SK-N-SH (cell line): ENCODE data around the gene MAT2A. TPM values are rescaled to one million over a fixed set of nuclear protein-coding genes. Genes with fewer than 3 reads are reported as not detected.

ENCODE experiments used
- CTCF ChIA-PET: fragments of 300-600, 350-600 bp; formaldehyde crosslinking; extraction: SDS; loops from one replicate; lab custom pipeline; 2021; lab: Yijun Ruan, JAX
- POLR2A ChIA-PET: fragments of 350-600 bp; sonication (Branson Sonifier 250); formaldehyde crosslinking; extraction: SDS; loops from one replicate; lab custom pipeline; 2020; ENCODE audit warnings: antibody characterized with exemption, inconsistent platforms; lab: Yijun Ruan, JAX
- DNase-seq: peaks from one replicate; pipeline ENCODE4 v3.0.0; 2012
- H2AFZ ChIP-seq: fragments of 200-600 bp; sonication (generic); 2 replicates; pipeline ENCODE4 v1.8.1; 2016; ENCODE audit warnings: antibody characterized with exemption, mild to moderate bottlenecking, low read depth
- H3F3A ChIP-seq: fragments of 200-600 bp; sonication (generic); replicated peaks from 2 replicates; pipeline ENCODE3; 2016; ENCODE audit warnings: antibody characterized with exemption, mild to moderate bottlenecking; ENCODE audit not compliant: insufficient read depth
- H3K27ac ChIP-seq, 2 experiments: fragments of 200-500 bp in 1 of 2; fragments of 200-600 bp in 1 of 2; sonication (Bioruptor generic) in 1 of 2; sonication (generic), shearing (Covaris generic) in 1 of 2; 2 replicates each; pipeline versions ENCODE4 v1.5.1 to v1.6.1; 2014 to 2016; ENCODE audit warnings: low read depth in 2 of 2, inconsistent platforms in 1 of 2, low read length in 1 of 2, mild to moderate bottlenecking in 1 of 2, mixed read lengths in 1 of 2
- H3K27me3 ChIP-seq: fragments of 200-600 bp; sonication (generic), shearing (Covaris generic); 2 replicates; pipeline ENCODE4 v1.6.1; 2016; ENCODE audit warnings: mixed run types; ENCODE audit not compliant: insufficient read depth
- H3K36me3 ChIP-seq, 2 experiments: fragments of 200-500 bp in 1 of 2; fragments of 200-600 bp in 1 of 2; sonication (Bioruptor generic) in 1 of 2; sonication (generic) in 1 of 2; replicated peaks in 1 of 2; 2 replicates each; pipeline versions ENCODE3 to v1.5.1; 2014 to 2016; ENCODE audit warnings: low read length in 1 of 2, mild to moderate bottlenecking in 1 of 2; ENCODE audit not compliant: insufficient read depth in 2 of 2, control insufficient read depth in 1 of 2
- H3K4me1 ChIP-seq, 2 experiments: fragments of 200-500 bp in 1 of 2; fragments of 200-600 bp in 1 of 2; sonication (Bioruptor generic) in 1 of 2; sonication (generic), shearing (Covaris generic) in 1 of 2; 2 replicates each; pipeline versions ENCODE4 v1.5.1 to v1.6.1; 2014 to 2016; ENCODE audit warnings: low read depth in 1 of 2, low read length in 1 of 2, mixed run types in 1 of 2; ENCODE audit not compliant: insufficient read depth in 2 of 2, control insufficient read depth in 1 of 2
- H3K4me2 ChIP-seq: fragments of 200-600 bp; sonication (generic), shearing (Covaris generic); 2 replicates; pipeline ENCODE4 v1.6.1; 2017; ENCODE audit warnings: mixed run types
- H3K4me3 ChIP-seq, 2 experiments: fragments of 200-500 bp in 1 of 2; fragments of 200-600 bp in 1 of 2; sonication (Bioruptor generic) in 1 of 2; sonication (generic), shearing (Covaris generic) in 1 of 2; 2 replicates each; pipeline versions ENCODE4 v1.5.1 to v1.8.1; 2014 to 2016; ENCODE audit warnings: low read depth in 2 of 2, inconsistent platforms in 1 of 2, low read length in 1 of 2, mild to moderate bottlenecking in 1 of 2, mixed read lengths in 1 of 2, moderate library complexity in 1 of 2
- H3K79me2 ChIP-seq: fragments of 200-600 bp; sonication (generic); 2 replicates; pipeline ENCODE4 v1.8.1; 2017; ENCODE audit warnings: mild to moderate bottlenecking; ENCODE audit not compliant: insufficient read depth
- H3K9ac ChIP-seq: fragments of 200-600 bp; sonication (generic); 2 replicates; pipeline ENCODE4 v1.6.1; 2017; ENCODE audit warnings: mixed run types
- H3K9me2 ChIP-seq: fragments of 200-600 bp; sonication (generic); 2 replicates; pipeline ENCODE4 v1.6.1; 2017; ENCODE audit warnings: mixed run types
- H3K9me3 ChIP-seq: fragments of 200-600 bp; sonication (generic); 2 replicates; pipeline ENCODE4 v1.6.1; 2017; ENCODE audit warnings: mixed run types, mild to moderate bottlenecking, moderate library complexity
- H4K20me1 ChIP-seq: fragments of 200-600 bp; sonication (generic); 2 replicates; pipeline ENCODE4 v1.6.1; 2017; ENCODE audit warnings: mild to moderate bottlenecking, mixed run types; ENCODE audit not compliant: insufficient read depth
- ELF1 ChIP-seq: IDR thresholded peaks from 2 replicates; pipeline ENCODE4 v1.4.0; 2012
- EP300 ChIP-seq, 2 experiments: IDR thresholded peaks; 2 replicates each; pipeline versions ENCODE4 v1.4.0 to v1.6.1; 2012; ENCODE audit warnings: borderline replicate concordance in 1 of 2, low read depth in 1 of 2, low read length in 1 of 2
- FOSL2 ChIP-seq: IDR thresholded peaks from 2 replicates; pipeline ENCODE4 v1.4.0; 2012; ENCODE audit warnings: low read depth, mild to moderate bottlenecking, moderate library complexity, borderline replicate concordance
- FOXJ3 ChIP-seq: sonication (generic); formaldehyde crosslinking; IDR thresholded peaks from 2 replicates; pipeline ENCODE4 v1.5.1; 2020; ENCODE audit warnings: mild to moderate bottlenecking, missing genetic modification reagents
- FOXM1 ChIP-seq: IDR thresholded peaks from 2 replicates; pipeline ENCODE4 v1.4.0; 2012; ENCODE audit warnings: low read depth, mild to moderate bottlenecking
- MEF2A ChIP-seq: IDR thresholded peaks from 2 replicates; pipeline ENCODE4 v1.4.0; 2012; ENCODE audit warnings: low read depth, borderline replicate concordance
- MXI1 ChIP-seq: IDR thresholded peaks from 2 replicates; pipeline ENCODE4 v1.6.1; 2012; ENCODE audit warnings: mild to moderate bottlenecking, low read depth, low read length, improper control_type of control experiment
- NFIC ChIP-seq: IDR thresholded peaks from 2 replicates; pipeline ENCODE4 v1.4.0; 2012; ENCODE audit warnings: borderline replicate concordance
- POLR2AphosphoS5 ChIP-seq: IDR thresholded peaks from 2 replicates; pipeline ENCODE4 v1.6.1; 2012; ENCODE audit warnings: low read depth, low read length
- RCOR1 ChIP-seq: fragments of 150-350 bp; IDR thresholded peaks from 2 replicates; pipeline ENCODE4 v1.6.1; 2017; ENCODE audit warnings: antibody characterized with exemption, low read length
- RFX5 ChIP-seq: IDR thresholded peaks from 2 replicates; pipeline ENCODE4 v1.6.1; 2012; ENCODE audit warnings: mild to moderate bottlenecking, improper control_type of control experiment, low read length
- RXRA ChIP-seq: IDR thresholded peaks from 2 replicates; pipeline ENCODE4 v1.4.0; 2012; ENCODE audit warnings: low read depth, mild to moderate bottlenecking, borderline replicate concordance
- SIN3A ChIP-seq: IDR thresholded peaks from 2 replicates; pipeline ENCODE4 v1.6.1; 2012; ENCODE audit warnings: low read depth, mild to moderate bottlenecking, low read length, moderate library complexity, borderline replicate concordance
- SMC3 ChIP-seq: IDR thresholded peaks from 2 replicates; pipeline ENCODE4 v1.6.1; 2012; ENCODE audit warnings: low read depth, low read length, improper control_type of control experiment
- TCF12 ChIP-seq: IDR thresholded peaks from 2 replicates; pipeline ENCODE4 v1.4.0; 2012
- TEAD4 ChIP-seq: IDR thresholded peaks from 2 replicates; pipeline ENCODE4 v1.4.0; 2012; ENCODE audit warnings: mild to moderate bottlenecking, borderline replicate concordance; ENCODE audit not compliant: insufficient read depth
- YY1 ChIP-seq: IDR thresholded peaks from 2 replicates; pipeline ENCODE4 v1.4.0; 2012; ENCODE audit warnings: low read depth, mild to moderate bottlenecking
- WGBS: methylation state at CpG from one replicate; pipeline ENCODE4 v1.1.6; 2017; ENCODE audit warnings: low lambda C conversion rate; 5-methylcytosine and 5-hydroxymethylcytosine counted together
- polyA plus RNA-seq, 3 experiments: library from polyadenylated mRNA; depleted of rRNA; stranded (reverse); fragments of >200 nt; gene quantifications; 2 replicates each; pipeline ENCODE4 v1.2.3, GENCODE V29; 2012
- TF ChIP-seq, protein P1 (sequence below): fragments of 200-600 bp; sonication (generic); IDR thresholded peaks from 2 replicates; pipeline ENCODE4 v1.6.1; 2017; ENCODE audit warnings: antibody characterized with exemption, mild to moderate bottlenecking, moderate library complexity
- TF ChIP-seq, protein P2 (sequence below): IDR thresholded peaks from 2 replicates; pipeline ENCODE4 v1.4.0; 2012; ENCODE audit warnings: low read depth
- TF ChIP-seq, protein P3 (sequence below): IDR thresholded peaks from 2 replicates; pipeline ENCODE4 v1.4.0; 2012; ENCODE audit warnings: low read depth, borderline replicate concordance
- TF ChIP-seq, protein P4 (sequence below): fragments of 150-350 bp; IDR thresholded peaks from 2 replicates; pipeline ENCODE4 v1.6.1; 2017; ENCODE audit warnings: antibody characterized with exemption, low read length, low read depth, borderline replicate concordance
- TF ChIP-seq, protein P5 (sequence below): IDR thresholded peaks from 2 replicates; pipeline ENCODE4; 2012

MAT2A gene
- polyA plus RNA-seq, 1 of the 3 experiments (the other 2 are of a cell fraction) = 187 TPM

DNA sequence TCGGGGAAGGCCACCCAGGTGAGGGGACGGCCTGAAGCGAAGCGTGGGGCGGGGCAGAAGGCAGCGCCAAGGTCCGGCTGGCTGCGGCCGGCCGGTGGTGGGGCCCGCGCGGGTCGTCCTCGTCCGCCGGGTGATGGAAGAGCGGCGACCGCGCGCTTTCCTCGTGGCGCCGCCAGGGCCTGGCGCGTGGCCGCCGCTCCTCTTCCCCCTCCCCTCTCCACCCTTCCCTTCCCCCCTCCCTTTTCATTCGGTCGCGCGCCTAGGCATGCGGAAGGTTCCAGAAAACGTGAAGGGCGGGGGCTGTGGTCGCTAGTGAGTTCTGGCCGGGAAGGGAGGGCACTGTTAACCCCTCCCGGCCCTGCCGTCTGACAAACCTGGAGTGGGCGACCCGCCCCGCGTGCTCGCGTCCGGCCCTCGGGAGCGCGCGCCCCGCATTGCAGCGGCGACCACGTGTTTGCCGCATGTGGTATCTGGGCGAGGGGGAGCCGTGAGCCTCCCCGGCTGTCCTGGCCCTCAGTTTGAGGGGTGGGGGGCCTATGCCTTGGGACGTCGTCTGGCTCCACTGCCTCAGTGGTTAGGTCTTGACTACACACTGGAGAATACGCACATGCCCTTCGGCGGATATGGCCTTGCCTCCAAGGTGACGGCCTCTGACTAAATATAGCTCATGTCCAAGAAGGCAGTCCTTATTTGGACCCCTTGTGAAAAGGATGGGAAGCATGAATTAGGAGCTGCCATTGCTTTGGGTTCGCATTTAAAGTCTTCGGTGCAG is 579 bp downstream of the MAT2A start:
- peaks cover 68% of the 10 kb centered on the region for H3K79me2 ChIP-seq
- H3F3A ChIP-seq = peaks cover 22% of the 10 kb centered on the region
- CTCF ChIA-PET = interaction anchor here (0.6 to 10.6 kb wide), 16 partner anchors 11 to 419 kb away, joined by 3 to 146 read pairs (median 4); partner anchors contain the start of genes GGCX and SH2D6
- H3K27me3 ChIP-seq = no peaks in the 10 kb centered on the region
- no peaks in the 10 kb centered on the region for H3K9me2 ChIP-seq
- peak overlapping the region; percentile 94 to 99 for H3K4me3 ChIP-seq
- H3K4me2 ChIP-seq = peak overlapping the region; percentile 91
- no peaks in the 10 kb centered on the region for H3K9me3 ChIP-seq
- peaks cover 49% of the 10 kb centered on the region for H4K20me1 ChIP-seq
- no peak overlapping the region for H2AFZ ChIP-seq
- DNase-seq = peak; percentile 75
- under 1% methylated on average over 22 of the region's 67 CpGs for WGBS
- H3K9ac ChIP-seq = peak overlapping the region; percentile 99
- peak overlapping the region; percentile 98 to 100 for H3K27ac ChIP-seq
- peaks cover 38 to 43% of the 10 kb centered on the region in 2 experiments for H3K36me3 ChIP-seq
- POLR2A ChIA-PET = interaction anchor here (0.6 to 6.1 kb wide), 27 partner anchors 11 to 231 kb away, joined by 3 to 135 read pairs (median 7); partner anchors contain the start of genes ELMOD3, GGCX, RETSAT and SH2D6
- H3K4me1 ChIP-seq = peaks cover 29 to 40% of the 10 kb centered on the region in 2 experiments; a peak in 3 of 4 replicates
- TF ChIP-seq SMC3 = no peak
- no peak for TF ChIP-seq FOSL2
- TF ChIP-seq TEAD4 = no peak
- TF ChIP-seq EP300 (IDR thresholded peaks at IDR 0.05; ENCODE audit: borderline replicate concordance in 1 of 2, low read depth in 1 of 2, low read length in 1 of 2) = 0 out of 4 replicates have a peak, but pooled peaks of 1 of the 2 experiments have one; percentile 6
- no peak for TF ChIP-seq MEF2A
- TF ChIP-seq NFIC = 0 out of 2 replicates have a peak, but pooled peaks have one; percentile 2
- TF ChIP-seq, protein P1, sequence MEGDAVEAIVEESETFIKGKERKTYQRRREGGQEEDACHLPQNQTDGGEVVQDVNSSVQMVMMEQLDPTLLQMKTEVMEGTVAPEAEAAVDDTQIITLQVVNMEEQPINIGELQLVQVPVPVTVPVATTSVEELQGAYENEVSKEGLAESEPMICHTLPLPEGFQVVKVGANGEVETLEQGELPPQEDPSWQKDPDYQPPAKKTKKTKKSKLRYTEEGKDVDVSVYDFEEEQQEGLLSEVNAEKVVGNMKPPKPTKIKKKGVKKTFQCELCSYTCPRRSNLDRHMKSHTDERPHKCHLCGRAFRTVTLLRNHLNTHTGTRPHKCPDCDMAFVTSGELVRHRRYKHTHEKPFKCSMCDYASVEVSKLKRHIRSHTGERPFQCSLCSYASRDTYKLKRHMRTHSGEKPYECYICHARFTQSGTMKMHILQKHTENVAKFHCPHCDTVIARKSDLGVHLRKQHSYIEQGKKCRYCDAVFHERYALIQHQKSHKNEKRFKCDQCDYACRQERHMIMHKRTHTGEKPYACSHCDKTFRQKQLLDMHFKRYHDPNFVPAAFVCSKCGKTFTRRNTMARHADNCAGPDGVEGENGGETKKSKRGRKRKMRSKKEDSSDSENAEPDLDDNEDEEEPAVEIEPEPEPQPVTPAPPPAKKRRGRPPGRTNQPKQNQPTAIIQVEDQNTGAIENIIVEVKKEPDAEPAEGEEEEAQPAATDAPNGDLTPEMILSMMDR = no peak
- no peak for TF ChIP-seq FOXJ3
- TF ChIP-seq POLR2AphosphoS5 = peak; percentile 25; the same call in 1 of the 2 replicates
- TF ChIP-seq SIN3A = peak; percentile 10; the same call in 1 of the 2 replicates
- TF ChIP-seq FOXM1 = no peak
- no peak for TF ChIP-seq ELF1
- TF ChIP-seq, protein P2, sequence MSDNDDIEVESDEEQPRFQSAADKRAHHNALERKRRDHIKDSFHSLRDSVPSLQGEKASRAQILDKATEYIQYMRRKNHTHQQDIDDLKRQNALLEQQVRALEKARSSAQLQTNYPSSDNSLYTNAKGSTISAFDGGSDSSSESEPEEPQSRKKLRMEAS = peak; percentile 94
- TF ChIP-seq RCOR1 = no peak
- TF ChIP-seq RXRA = no peak
- 0 out of 2 replicates have a peak, but pooled peaks have one; percentile 52 for TF ChIP-seq YY1
- TF ChIP-seq RFX5 = no peak
- TF ChIP-seq MXI1 = peak; percentile 99
- TF ChIP-seq TCF12 = peak; percentile 6; the same call in 1 of the 2 replicates
- TF ChIP-seq, protein P3, sequence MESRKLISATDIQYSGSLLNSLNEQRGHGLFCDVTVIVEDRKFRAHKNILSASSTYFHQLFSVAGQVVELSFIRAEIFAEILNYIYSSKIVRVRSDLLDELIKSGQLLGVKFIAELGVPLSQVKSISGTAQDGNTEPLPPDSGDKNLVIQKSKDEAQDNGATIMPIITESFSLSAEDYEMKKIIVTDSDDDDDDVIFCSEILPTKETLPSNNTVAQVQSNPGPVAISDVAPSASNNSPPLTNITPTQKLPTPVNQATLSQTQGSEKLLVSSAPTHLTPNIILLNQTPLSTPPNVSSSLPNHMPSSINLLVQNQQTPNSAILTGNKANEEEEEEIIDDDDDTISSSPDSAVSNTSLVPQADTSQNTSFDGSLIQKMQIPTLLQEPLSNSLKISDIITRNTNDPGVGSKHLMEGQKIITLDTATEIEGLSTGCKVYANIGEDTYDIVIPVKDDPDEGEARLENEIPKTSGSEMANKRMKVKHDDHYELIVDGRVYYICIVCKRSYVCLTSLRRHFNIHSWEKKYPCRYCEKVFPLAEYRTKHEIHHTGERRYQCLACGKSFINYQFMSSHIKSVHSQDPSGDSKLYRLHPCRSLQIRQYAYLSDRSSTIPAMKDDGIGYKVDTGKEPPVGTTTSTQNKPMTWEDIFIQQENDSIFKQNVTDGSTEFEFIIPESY = no peak
- TF ChIP-seq, protein P4, sequence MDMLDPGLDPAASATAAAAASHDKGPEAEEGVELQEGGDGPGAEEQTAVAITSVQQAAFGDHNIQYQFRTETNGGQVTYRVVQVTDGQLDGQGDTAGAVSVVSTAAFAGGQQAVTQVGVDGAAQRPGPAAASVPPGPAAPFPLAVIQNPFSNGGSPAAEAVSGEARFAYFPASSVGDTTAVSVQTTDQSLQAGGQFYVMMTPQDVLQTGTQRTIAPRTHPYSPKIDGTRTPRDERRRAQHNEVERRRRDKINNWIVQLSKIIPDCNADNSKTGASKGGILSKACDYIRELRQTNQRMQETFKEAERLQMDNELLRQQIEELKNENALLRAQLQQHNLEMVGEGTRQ = no peak
- TF ChIP-seq, protein P5, sequence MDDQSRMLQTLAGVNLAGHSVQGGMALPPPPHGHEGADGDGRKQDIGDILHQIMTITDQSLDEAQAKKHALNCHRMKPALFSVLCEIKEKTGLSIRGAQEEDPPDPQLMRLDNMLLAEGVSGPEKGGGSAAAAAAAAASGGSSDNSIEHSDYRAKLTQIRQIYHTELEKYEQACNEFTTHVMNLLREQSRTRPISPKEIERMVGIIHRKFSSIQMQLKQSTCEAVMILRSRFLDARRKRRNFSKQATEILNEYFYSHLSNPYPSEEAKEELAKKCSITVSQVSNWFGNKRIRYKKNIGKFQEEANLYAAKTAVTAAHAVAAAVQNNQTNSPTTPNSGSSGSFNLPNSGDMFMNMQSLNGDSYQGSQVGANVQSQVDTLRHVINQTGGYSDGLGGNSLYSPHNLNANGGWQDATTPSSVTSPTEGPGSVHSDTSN = no peak
